H1 (cell line): ENCODE results near the gene DIO3.

ENCODE experiments used
- CHD1 ChIP-seq: IDR thresholded peaks from 2 replicates; pipeline ENCODE4 v1.6.1; 2012; ENCODE audit warnings: low read depth, low read length, improper control_type of control experiment
- EP300 ChIP-seq, 2 experiments: IDR thresholded peaks; 1 replicate in 1 of 2; 2 replicates in 1 of 2; pipeline ENCODE4 v1.6.1; 2011 to 2012; ENCODE audit warnings: low read depth in 2 of 2, low read length in 2 of 2, mild to moderate bottlenecking in 2 of 2, borderline replicate concordance in 1 of 2, inconsistent platforms in 1 of 2, moderate library complexity in 1 of 2
- EZH2 ChIP-seq: fragments of 200-600 bp; sonication (generic); IDR thresholded peaks from 2 replicates; pipeline ENCODE4 v1.7.1; 2012; ENCODE audit warnings: low read depth, mild to moderate bottlenecking, moderate library complexity, low read length, inconsistent platforms; ENCODE audit not compliant: severe bottlenecking
- MAFK ChIP-seq: IDR thresholded peaks from 2 replicates; pipeline ENCODE4 v1.6.1; 2012; ENCODE audit warnings: low read depth, mild to moderate bottlenecking, improper control_type of control experiment, low read length
- TF ChIP-seq, protein P1 (sequence below), 3 experiments: IDR thresholded peaks; 1 replicate in 2 of 3; 2 replicates in 1 of 3; pipeline versions ENCODE4 v1.5.1 to v1.6.1; 2011; ENCODE audit warnings: low read length in 3 of 3, mild to moderate bottlenecking in 3 of 3, inconsistent platforms in 2 of 3, low read depth in 1 of 3, moderate library complexity in 1 of 3; ENCODE audit not compliant: insufficient read depth in 1 of 3; ENCODE audit errors: control extremely low read depth in 1 of 3

DNA sequence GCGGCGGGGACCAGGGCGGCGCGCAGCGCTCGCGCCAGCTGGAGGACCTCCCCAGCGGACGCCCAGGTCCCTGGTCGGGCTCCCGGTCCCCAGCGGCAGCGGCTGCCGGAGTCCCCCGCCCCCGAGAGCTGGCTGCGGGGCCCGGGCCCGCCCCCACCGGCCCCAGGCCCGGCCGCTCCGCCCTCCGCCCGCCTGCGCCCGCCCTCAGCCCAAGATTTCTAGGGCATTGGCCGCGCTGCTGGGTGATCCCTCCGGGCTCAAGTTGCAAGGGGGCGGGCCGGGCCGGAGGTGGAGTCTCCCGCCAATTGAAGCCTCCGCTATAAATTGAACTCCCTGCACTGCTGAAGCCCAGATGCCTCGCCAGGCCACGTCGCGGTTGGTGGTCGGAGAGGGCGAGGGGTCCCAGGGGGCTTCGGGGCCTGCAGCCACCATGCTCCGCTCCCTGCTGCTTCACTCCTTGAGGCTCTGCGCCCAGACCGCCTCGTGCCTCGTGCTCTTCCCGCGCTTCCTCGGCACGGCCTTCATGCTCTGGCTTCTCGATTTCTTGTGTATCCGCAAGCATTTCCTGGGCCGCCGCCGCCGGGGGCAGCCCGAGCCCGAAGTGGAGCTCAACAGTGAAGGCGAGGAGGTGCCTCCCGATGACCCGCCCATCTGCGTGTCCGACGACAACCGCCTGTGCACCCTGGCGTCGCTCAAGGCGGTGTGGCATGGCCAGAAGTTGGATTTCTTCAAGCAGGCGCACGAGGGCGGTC is at the start of gene DIO3:
- TF ChIP-seq CHD1 (no peak), EP300 (IDR thresholded peaks at IDR 0.05; ENCODE audit: borderline replicate concordance in 1 of 2, low read depth in 2 of 2, low read length in 2 of 2) (no peak), EZH2 (no peak), MAFK (no peak)
- TF ChIP-seq, protein P1, sequence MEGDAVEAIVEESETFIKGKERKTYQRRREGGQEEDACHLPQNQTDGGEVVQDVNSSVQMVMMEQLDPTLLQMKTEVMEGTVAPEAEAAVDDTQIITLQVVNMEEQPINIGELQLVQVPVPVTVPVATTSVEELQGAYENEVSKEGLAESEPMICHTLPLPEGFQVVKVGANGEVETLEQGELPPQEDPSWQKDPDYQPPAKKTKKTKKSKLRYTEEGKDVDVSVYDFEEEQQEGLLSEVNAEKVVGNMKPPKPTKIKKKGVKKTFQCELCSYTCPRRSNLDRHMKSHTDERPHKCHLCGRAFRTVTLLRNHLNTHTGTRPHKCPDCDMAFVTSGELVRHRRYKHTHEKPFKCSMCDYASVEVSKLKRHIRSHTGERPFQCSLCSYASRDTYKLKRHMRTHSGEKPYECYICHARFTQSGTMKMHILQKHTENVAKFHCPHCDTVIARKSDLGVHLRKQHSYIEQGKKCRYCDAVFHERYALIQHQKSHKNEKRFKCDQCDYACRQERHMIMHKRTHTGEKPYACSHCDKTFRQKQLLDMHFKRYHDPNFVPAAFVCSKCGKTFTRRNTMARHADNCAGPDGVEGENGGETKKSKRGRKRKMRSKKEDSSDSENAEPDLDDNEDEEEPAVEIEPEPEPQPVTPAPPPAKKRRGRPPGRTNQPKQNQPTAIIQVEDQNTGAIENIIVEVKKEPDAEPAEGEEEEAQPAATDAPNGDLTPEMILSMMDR (IDR thresholded peaks at IDR 0.05; ENCODE audit: control extremely low read depth in 1 of 3, insufficient read depth in 1 of 3, low read depth in 1 of 3, low read length in 3 of 3): no peak
